Fibroblast of skin of left biceps (primary cell): Measurements from ENCODE around the gene SLC6A18.
"Not testable (repeated sequence)": the region's sequence is repeated elsewhere in the genome, so short reads cannot be mapped to it uniquely, and the experiment has no call there.

Experiments
- DNase-seq, 2 experiments: peaks; one replicate each; pipeline ENCODE4 v3.0.0-alpha.2; 2013; ENCODE audit warnings: low read depth in 2 of 2

Gene SLC6A18

GRCh38 chr5:1290956-1291355 is 65.8 kb downstream of the SLC6A18 start:
- DNase-seq, result not testable (repeated sequence)

GRCh38 chr5:1291611-1292080 is 66.5 kb downstream of the SLC6A18 start:
- no peak for DNase-seq

- DNase-seq, result no peak
Observed at GRCh38 chr5:1292139-1292538, 67.0 kb downstream of the SLC6A18 start.

GRCh38 chr5:1292846-1293415 is 67.8 kb downstream of the SLC6A18 start:
- DNase-seq, result no peak

- no peak for DNase-seq
Observed at GRCh38 chr5:1293416-1294205, 68.4 kb downstream of the SLC6A18 start.

- DNase-seq, result no peak
Observed at GRCh38 chr5:1294206-1294834, 69.1 kb downstream of the SLC6A18 start.

- DNase-seq, result no peak
Observed at GRCh38 chr5:1294835-1295649, 69.9 kb downstream of the SLC6A18 start, which contains the start of gene TERT. Gene TERT, minus strand, starts transcription at chr5:1295068. Its CDS starts 79 bp downstream, at chr5:1294989.

GRCh38 chr5:1295650-1296037 is 70.5 kb downstream of the SLC6A18 start:
- no peak for DNase-seq
